Breast epithelium (tissue), 4 donors: Measurements from ENCODE around the gene SHISA7. TPM values are rescaled to one million over a fixed set of nuclear protein-coding genes. Genes with fewer than 3 reads are reported as not detected.
A peak's percentile ranks its signal among the peaks of the same experiment; 100 is the strongest.
"Not testable (repeated sequence)": the region's sequence is repeated elsewhere in the genome, so short reads cannot be mapped to it uniquely, and the experiment has no call there.

Experiments used
- DNase-seq, 2 donors: peaks; one replicate each; pipeline ENCODE4 v3.0.0-alpha.2; 2019; ENCODE audit warnings: low spot score in 2 of 2
- H3K27ac ChIP-seq, 2 donors: fragments of 200-600 bp; sonication (generic) in 1 of 2; one replicate each; pipeline ENCODE4 v1.5.1; 2016 to 2019; ENCODE audit warnings: mild to moderate bottlenecking in 1 of 2
- H3K27me3 ChIP-seq, 2 donors: fragments of 200-600 bp; sonication (generic) in 1 of 2; one replicate each; pipeline versions ENCODE4 v1.5.1 to v1.6.0; 2017 to 2019; ENCODE audit warnings: control low read depth in 1 of 2, mild to moderate bottlenecking in 1 of 2
- H3K36me3 ChIP-seq: fragments of 200-600 bp; one replicate; pipeline ENCODE4 v1.5.1; 2019
- H3K4me1 ChIP-seq, 2 donors: fragments of 200-600 bp; sonication (generic); one replicate each; pipeline ENCODE4 v1.5.1; 2016 to 2019; ENCODE audit warnings: control low read depth in 1 of 2
- H3K4me3 ChIP-seq, 3 donors: fragments of 200-600 bp; sonication (generic); 1 replicate in 2 of 3; 2 replicates in 1 of 3; pipeline ENCODE4 v1.5.1; 2016 to 2019; ENCODE audit warnings: mild to moderate bottlenecking in 3 of 3, moderate library complexity in 2 of 3
- H3K9me3 ChIP-seq, 2 donors: fragments of 200-600 bp; sonication (generic) in 1 of 2; one replicate each; pipeline ENCODE4 v1.5.1; 2016 to 2019; ENCODE audit warnings: control low read depth in 1 of 2
- POLR2A ChIP-seq: fragments of 450-650 bp; IDR thresholded peaks from one replicate; pipeline ENCODE4 v1.6.1; 2016; ENCODE audit warnings: antibody characterized with exemption, mild to moderate bottlenecking, moderate library complexity
- POLR2AphosphoS5 ChIP-seq, 3 donors: sonication (generic); formaldehyde crosslinking; IDR thresholded peaks; one replicate each; pipeline ENCODE4 v1.6.1; 2017; ENCODE audit warnings: antibody characterized with exemption in 3 of 3
- intact Hi-C: fragments of 100-400 bp; cut with DNase I; formaldehyde crosslinking; loops from one replicate; pipeline ENCODE4 v1.15.1; 2023; ENCODE audit warnings: low total_unique reads
- total RNA-seq, 3 donors: library from RNA; depleted of rRNA; stranded (reverse); fragments of >200 nt; gene quantifications; one replicate each; pipeline ENCODE4 v1.1.0, GENCODE V29; 2016
- TF ChIP-seq, protein P1 (sequence below), 3 donors: fragments of 450-650 bp; IDR thresholded peaks; one replicate each; pipeline ENCODE4 v1.5.1; 2016 to 2017; ENCODE audit warnings: antibody characterized with exemption in 3 of 3, mild to moderate bottlenecking in 3 of 3, moderate library complexity in 3 of 3

The SHISA7 gene
- total RNA-seq, 3 donors from 2014 or later, result 0.29 TPM; not detected in 2

DNA sequence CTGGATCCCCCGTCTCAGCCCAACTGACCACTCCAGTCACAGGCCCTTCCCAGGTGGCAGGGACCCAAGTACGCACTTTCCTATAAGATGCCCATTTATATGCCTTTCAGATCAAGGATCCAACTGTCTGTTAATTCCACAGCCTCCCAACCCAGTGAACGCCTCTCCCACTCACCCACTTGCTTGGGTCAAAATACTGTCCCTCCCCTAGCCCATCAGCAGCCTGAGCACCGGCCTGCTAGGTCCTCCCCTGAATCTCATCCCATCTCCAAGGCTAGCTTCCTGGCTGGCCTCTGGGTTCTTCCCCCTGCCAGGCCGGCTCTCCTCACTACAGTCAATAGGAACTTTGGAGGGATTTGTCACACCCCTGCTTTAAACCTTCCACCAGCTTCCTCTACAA, 37.5 kb downstream of the SHISA7 start:
- Histone ChIP-seq H3K27me3 (no peaks in the 10 kb centered on the region), H3K27ac (no peak overlapping the region), H3K36me3 (no peaks in the 10 kb centered on the region), H3K4me3 (no peak overlapping the region), H3K9me3 (no peaks in the 10 kb centered on the region), H3K4me1 (peaks cover 4 to 10% of the 10 kb centered on the region in 2 donors)
- DNase-seq, result no peak
- intact Hi-C loops, result no loop called here
- TF ChIP-seq, protein P1, sequence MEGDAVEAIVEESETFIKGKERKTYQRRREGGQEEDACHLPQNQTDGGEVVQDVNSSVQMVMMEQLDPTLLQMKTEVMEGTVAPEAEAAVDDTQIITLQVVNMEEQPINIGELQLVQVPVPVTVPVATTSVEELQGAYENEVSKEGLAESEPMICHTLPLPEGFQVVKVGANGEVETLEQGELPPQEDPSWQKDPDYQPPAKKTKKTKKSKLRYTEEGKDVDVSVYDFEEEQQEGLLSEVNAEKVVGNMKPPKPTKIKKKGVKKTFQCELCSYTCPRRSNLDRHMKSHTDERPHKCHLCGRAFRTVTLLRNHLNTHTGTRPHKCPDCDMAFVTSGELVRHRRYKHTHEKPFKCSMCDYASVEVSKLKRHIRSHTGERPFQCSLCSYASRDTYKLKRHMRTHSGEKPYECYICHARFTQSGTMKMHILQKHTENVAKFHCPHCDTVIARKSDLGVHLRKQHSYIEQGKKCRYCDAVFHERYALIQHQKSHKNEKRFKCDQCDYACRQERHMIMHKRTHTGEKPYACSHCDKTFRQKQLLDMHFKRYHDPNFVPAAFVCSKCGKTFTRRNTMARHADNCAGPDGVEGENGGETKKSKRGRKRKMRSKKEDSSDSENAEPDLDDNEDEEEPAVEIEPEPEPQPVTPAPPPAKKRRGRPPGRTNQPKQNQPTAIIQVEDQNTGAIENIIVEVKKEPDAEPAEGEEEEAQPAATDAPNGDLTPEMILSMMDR (IDR thresholded peaks at IDR 0.05), result no peak
- TF ChIP-seq POLR2A (no peak), POLR2AphosphoS5 (IDR thresholded peaks at IDR 0.05) (no peak)

DNA sequence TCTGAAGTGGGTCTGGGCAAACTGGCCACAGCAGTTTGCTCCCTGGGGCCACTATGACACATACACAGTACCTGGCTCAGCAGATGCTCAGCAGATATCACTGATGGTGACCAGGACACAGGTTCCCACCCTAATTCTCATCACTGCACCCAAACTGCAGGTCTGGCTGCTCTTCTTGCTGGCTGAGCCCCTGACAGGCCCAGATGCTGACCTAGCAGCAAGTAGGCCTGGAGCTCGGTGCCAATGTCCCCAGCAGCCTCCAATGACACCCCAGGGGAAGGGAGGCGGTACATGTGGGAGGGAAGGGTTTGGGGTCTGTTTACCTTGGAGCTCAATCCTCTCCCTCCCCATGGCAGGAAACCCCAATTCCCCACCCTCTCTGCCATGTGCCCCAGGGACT, 40.6 kb downstream of the SHISA7 start:
- intact Hi-C loops, result no loop called here
- Histone ChIP-seq H3K27ac (no peak overlapping the region), H3K27me3 (no peaks in the 10 kb centered on the region), H3K4me1 (peaks cover 4 to 10% of the 10 kb centered on the region in 2 donors), H3K36me3 (no peaks in the 10 kb centered on the region), H3K4me3 (no peak overlapping the region), H3K9me3 (no peaks in the 10 kb centered on the region)
- DNase-seq, result no peak
- TF ChIP-seq, protein P1 (IDR thresholded peaks at IDR 0.05), result no peak
- TF ChIP-seq POLR2A (no peak), POLR2AphosphoS5 (IDR thresholded peaks at IDR 0.05) (no peak)

DNA sequence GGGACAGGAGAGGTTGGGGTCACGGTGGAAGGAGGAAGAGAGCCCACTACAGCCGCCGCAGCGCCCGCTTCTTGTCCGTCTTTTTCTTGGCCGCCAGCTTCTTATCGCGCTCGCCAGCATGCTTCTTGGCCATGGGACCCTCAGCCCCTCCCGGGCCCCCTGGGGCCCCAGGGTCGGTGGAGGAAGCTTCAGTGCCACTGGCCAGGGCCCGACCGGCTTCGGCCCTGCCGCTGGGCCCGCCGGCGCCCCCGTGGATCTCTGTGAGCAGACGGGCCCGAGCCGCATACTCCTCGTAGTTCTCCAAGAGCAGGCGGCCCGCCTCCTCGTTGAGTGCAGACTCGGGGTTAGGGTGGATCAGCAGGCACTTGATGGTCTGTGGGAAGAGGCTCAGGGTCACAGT, 41.7 kb downstream of the SHISA7 start:
- H3K4me3 ChIP-seq, H3K27me3 ChIP-seq, H3K4me1 ChIP-seq, DNase-seq, H3K27ac ChIP-seq, intact Hi-C loops, H3K9me3 ChIP-seq, H3K36me3 ChIP-seq: not testable (repeated sequence)

DNA sequence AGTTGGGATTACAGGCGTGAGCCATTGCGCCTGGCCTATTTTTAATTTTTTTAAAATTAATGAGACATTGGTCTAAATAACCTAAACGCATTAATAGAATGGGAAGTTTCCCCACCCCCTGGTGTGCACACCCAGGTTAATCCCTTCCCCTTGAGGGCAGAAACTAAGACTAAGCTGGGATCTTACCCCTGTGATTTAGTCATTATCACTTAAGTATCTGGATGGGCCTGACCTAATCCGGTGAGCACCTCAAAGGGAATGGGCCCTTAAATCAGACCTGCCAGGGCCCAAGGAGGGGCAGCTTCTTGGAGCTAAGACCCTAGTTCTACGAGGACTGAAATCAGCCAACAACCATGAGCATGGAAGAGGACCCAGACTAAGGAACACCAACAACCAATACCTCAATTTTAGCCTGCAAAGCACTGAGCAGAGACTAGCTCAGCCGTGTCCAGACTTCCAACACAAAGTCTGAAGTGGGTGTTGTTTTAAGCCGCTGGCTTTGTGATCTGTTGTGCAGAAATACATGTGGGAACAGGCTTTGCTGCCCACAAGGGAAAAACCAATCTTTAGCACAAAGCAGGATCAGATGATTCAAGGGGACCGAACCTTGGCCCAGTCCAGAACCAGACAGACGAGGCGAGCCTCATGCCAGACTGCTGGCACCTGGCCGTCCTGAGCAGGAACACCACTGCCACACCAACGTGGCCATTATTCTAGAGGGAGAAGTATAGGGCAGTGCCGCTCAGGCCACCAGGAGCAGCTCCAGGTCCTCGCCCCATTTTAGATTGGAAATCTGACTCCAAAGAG, 42.6 kb downstream of the SHISA7 start:
- no peaks in the 10 kb centered on the region for H3K4me1 ChIP-seq
- no peaks in the 10 kb centered on the region for H3K9me3 ChIP-seq
- H3K27me3 ChIP-seq, result no peaks in the 10 kb centered on the region
- TF ChIP-seq POLR2AphosphoS5 (IDR thresholded peaks at IDR 0.05) (no peak), POLR2A (no peak)
- TF ChIP-seq, protein P1 (IDR thresholded peaks at IDR 0.05), result no peak
- intact Hi-C loops, result no loop called here
- no peak overlapping the region for H3K4me3 ChIP-seq
- peak in 1 of 2 donors; percentile 56 for DNase-seq
- H3K36me3 ChIP-seq, result no peaks in the 10 kb centered on the region
- peak overlapping the region; percentile 26 to 43 for H3K27ac ChIP-seq

DNA sequence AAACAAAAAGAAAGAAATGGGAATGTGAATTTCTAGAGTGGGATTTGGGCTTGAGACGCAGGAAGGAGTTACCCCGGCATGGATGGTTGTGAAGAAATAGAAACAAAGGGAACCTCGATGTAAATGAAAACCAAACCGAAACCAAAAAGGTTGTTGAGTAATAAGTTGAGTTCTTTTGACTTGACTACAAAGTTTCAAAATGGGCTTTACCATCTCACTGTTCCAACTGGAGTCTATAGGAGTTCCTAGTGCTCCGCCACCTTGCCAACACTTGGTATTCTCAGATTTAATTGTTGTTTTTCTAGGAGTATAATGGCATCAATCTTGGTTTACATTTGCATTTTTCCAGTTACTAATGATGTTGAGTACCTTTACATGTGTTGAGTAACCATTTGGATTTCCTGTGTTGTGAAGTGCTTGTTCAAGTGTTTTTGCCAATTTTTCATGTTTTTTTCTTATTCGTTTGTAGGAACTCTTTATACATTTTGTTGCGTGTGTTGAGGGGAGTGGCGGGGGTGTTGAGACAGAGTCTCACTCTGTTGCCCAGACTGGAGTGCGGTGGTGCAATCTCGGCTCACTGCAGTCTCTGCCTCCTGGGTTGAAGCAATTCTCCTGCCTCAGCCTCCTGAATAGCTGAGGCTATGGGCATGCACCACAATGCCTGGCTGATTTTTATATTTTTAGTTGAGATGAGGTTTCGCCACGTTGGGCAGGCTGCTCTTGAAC, 44.7 kb downstream of the SHISA7 start:
- TF ChIP-seq POLR2A, result no peak
- TF ChIP-seq, protein P1 (IDR thresholded peaks at IDR 0.05), result no peak
- TF ChIP-seq POLR2AphosphoS5 (IDR thresholded peaks at IDR 0.05), result no peak
- no peaks in the 10 kb centered on the region for H3K9me3 ChIP-seq
- H3K27ac ChIP-seq, result no peak overlapping the region
- no peak for DNase-seq
- H3K4me1 ChIP-seq, result no peaks in the 10 kb centered on the region
- intact Hi-C loops, result no loop called here
- no peaks in the 10 kb centered on the region for H3K36me3 ChIP-seq
- H3K4me3 ChIP-seq, result no peak overlapping the region
- H3K27me3 ChIP-seq, result no peaks in the 10 kb centered on the region
